ENCODE results near the gene HSD17B8. TPM values are rescaled to one million over a fixed set of nuclear protein-coding genes. Genes with fewer than 3 reads are reported as not detected.

Gene HSD17B8
- total and polyA plus RNA-seq, 2 experiments from 2014 or later, result 4.3 to 8.9 TPM

- DNase-seq (ENCODE audit: low spot score), result no peak
These were observed 47.0 kb downstream of the HSD17B8 start for GRCh38 chr6:33251395-33252012.

GRCh38 chr6:33252759-33253158 is 48.3 kb downstream of the HSD17B8 start:
- no peaks in the 10 kb centered on the region; the same call in 2 of the 3 replicates for H3K9me3 Mint-ChIP-seq

More at GRCh38 chr6:33251395-33252012, 47.0 kb downstream of the HSD17B8 start:
- H3K4me3 Mint-ChIP-seq, result no peak overlapping the region; the same call in 2 of the 3 replicates
- no peaks in the 10 kb centered on the region for H3K9me3 Mint-ChIP-seq
- ATAC-seq, result no peak
- H3K36me3 ChIP-seq (ENCODE audit: insufficient read depth), result no peaks in the 10 kb centered on the region
- peaks cover 10% of the 10 kb centered on the region; the same call in 1 of the 2 replicates for H3F3A ChIP-seq (replicated peaks; ENCODE audit: low read depth)
- no peaks in the 10 kb centered on the region for H3K79me2 ChIP-seq (replicated peaks; ENCODE audit: insufficient read depth)
- H4K20me1 ChIP-seq (replicated peaks; ENCODE audit: insufficient read depth), result no peaks in the 10 kb centered on the region
- peaks cover 24% of the 10 kb centered on the region for H3K36me3 Mint-ChIP-seq (ENCODE audit: low read depth)
- H3K27me3 Mint-ChIP-seq (ENCODE audit: insufficient read depth, low read depth, poor library complexity), result peaks cover 15% of the 10 kb centered on the region
- no peak overlapping the region for H3K27ac ChIP-seq (ENCODE audit: low read depth)
- H3K9me2 ChIP-seq (ENCODE audit: insufficient read depth), result no peaks in the 10 kb centered on the region
- TF ChIP-seq EZH2 (IDR thresholded peaks at IDR 0.05; ENCODE audit: low read depth, unreplicated experiment), result no peak
- TF ChIP-seq, protein P1, sequence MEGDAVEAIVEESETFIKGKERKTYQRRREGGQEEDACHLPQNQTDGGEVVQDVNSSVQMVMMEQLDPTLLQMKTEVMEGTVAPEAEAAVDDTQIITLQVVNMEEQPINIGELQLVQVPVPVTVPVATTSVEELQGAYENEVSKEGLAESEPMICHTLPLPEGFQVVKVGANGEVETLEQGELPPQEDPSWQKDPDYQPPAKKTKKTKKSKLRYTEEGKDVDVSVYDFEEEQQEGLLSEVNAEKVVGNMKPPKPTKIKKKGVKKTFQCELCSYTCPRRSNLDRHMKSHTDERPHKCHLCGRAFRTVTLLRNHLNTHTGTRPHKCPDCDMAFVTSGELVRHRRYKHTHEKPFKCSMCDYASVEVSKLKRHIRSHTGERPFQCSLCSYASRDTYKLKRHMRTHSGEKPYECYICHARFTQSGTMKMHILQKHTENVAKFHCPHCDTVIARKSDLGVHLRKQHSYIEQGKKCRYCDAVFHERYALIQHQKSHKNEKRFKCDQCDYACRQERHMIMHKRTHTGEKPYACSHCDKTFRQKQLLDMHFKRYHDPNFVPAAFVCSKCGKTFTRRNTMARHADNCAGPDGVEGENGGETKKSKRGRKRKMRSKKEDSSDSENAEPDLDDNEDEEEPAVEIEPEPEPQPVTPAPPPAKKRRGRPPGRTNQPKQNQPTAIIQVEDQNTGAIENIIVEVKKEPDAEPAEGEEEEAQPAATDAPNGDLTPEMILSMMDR (conservative IDR thresholded peaks at IDR 0.05; ENCODE audit: low read depth in 2 of 2), result peak in 1 of 2 experiments; percentile 19; a peak in 1 of 4 replicates
- no peak overlapping the region for H3K4me3 ChIP-seq
- peaks cover 19% of the 10 kb centered on the region for H3K4me1 Mint-ChIP-seq
- H2AFZ ChIP-seq, result no peak overlapping the region
- no peak overlapping the region for H3K4me2 ChIP-seq
- peaks cover 23% of the 10 kb centered on the region for H3K27me3 ChIP-seq (ENCODE audit: insufficient read depth)
- no peak overlapping the region for H3K27ac Mint-ChIP-seq
- H3K4me1 ChIP-seq (ENCODE audit: insufficient read depth), result peaks cover 12% of the 10 kb centered on the region

GRCh38 chr6:33254591-33254990 is 50.1 kb downstream of the HSD17B8 start:
- no peaks in the 10 kb centered on the region for H3K79me2 ChIP-seq (replicated peaks; ENCODE audit: insufficient read depth)
- no peak overlapping the region for H2AFZ ChIP-seq
- no peak overlapping the region for H3K4me2 ChIP-seq
- H3K27ac Mint-ChIP-seq, result no peak overlapping the region
- no peaks in the 10 kb centered on the region for H4K20me1 ChIP-seq (replicated peaks; ENCODE audit: insufficient read depth)
- no peak overlapping the region for H3K27ac ChIP-seq (ENCODE audit: low read depth)
- no peaks in the 10 kb centered on the region; the same call in 2 of the 3 replicates for H3K9me3 Mint-ChIP-seq
- H3K4me3 ChIP-seq, result no peak overlapping the region
- peaks cover 8% of the 10 kb centered on the region; the same call in 1 of the 2 replicates for H3F3A ChIP-seq (replicated peaks; ENCODE audit: low read depth)
- peaks cover 8% of the 10 kb centered on the region for H3K4me1 ChIP-seq (ENCODE audit: insufficient read depth)
- ATAC-seq, result no peak
- H3K4me3 Mint-ChIP-seq, result no peak overlapping the region
- H3K36me3 Mint-ChIP-seq (ENCODE audit: low read depth), result peaks cover 42% of the 10 kb centered on the region
- H3K27me3 Mint-ChIP-seq (ENCODE audit: insufficient read depth, low read depth, poor library complexity), result peaks cover 4% of the 10 kb centered on the region
- no peaks in the 10 kb centered on the region for H3K9me2 ChIP-seq (ENCODE audit: insufficient read depth)
- no peaks in the 10 kb centered on the region for H3K36me3 ChIP-seq (ENCODE audit: insufficient read depth)
- H3K27me3 ChIP-seq (ENCODE audit: insufficient read depth), result no peaks in the 10 kb centered on the region
- DNase-seq (ENCODE audit: low spot score), result no peak
- peaks cover 12% of the 10 kb centered on the region for H3K4me1 Mint-ChIP-seq
- TF ChIP-seq EZH2 (IDR thresholded peaks at IDR 0.05; ENCODE audit: low read depth, unreplicated experiment), result no peak
- no peak for TF ChIP-seq ZNF462 (CRISPR knock-in tag; IDR thresholded peaks at IDR 0.05)
- no peak for TF ChIP-seq EZH2phosphoT487 (IDR thresholded peaks at IDR 0.05; ENCODE audit: unreplicated experiment)
- TF ChIP-seq ZNF331 (CRISPR knock-in tag; IDR thresholded peaks at IDR 0.05; ENCODE audit: low read depth), result no peak

More at GRCh38 chr6:33252759-33253158, 48.3 kb downstream of the HSD17B8 start:
- no peaks in the 10 kb centered on the region for H3K79me2 ChIP-seq (replicated peaks; ENCODE audit: insufficient read depth)
- peaks cover 10% of the 10 kb centered on the region; the same call in 1 of the 2 replicates for H3F3A ChIP-seq (replicated peaks; ENCODE audit: low read depth)
- H3K36me3 ChIP-seq (ENCODE audit: insufficient read depth), result no peaks in the 10 kb centered on the region
- no peaks in the 10 kb centered on the region for H4K20me1 ChIP-seq (replicated peaks; ENCODE audit: insufficient read depth)
- no peak overlapping the region for H3K4me3 Mint-ChIP-seq
- H3K27me3 ChIP-seq (ENCODE audit: insufficient read depth), result peaks cover 10% of the 10 kb centered on the region
- no peak overlapping the region for H3K4me2 ChIP-seq
- DNase-seq (ENCODE audit: low spot score) (no peak), ATAC-seq (no peak)
- H3K9me2 ChIP-seq (ENCODE audit: insufficient read depth), result no peaks in the 10 kb centered on the region
- H3K27me3 Mint-ChIP-seq (ENCODE audit: insufficient read depth, low read depth, poor library complexity), result peaks cover 11% of the 10 kb centered on the region
- peaks cover 19% of the 10 kb centered on the region for H3K4me1 Mint-ChIP-seq
- no peak overlapping the region for H2AFZ ChIP-seq
- TF ChIP-seq EZH2phosphoT487 (IDR thresholded peaks at IDR 0.05; ENCODE audit: unreplicated experiment) (no peak), ZNF331 (CRISPR knock-in tag; IDR thresholded peaks at IDR 0.05; ENCODE audit: low read depth) (no peak), CREB1 (CRISPR knock-in tag; IDR thresholded peaks at IDR 0.05; ENCODE audit: low read depth) (no peak), POLR2AphosphoS5 (IDR thresholded peaks at IDR 0.05; ENCODE audit: low read depth) (no peak)
- no peak overlapping the region for H3K27ac ChIP-seq (ENCODE audit: low read depth)
- H3K36me3 Mint-ChIP-seq (ENCODE audit: low read depth), result peaks cover 31% of the 10 kb centered on the region
- peaks cover 12% of the 10 kb centered on the region for H3K4me1 ChIP-seq (ENCODE audit: insufficient read depth)
- H3K27ac Mint-ChIP-seq, result no peak overlapping the region
- H3K4me3 ChIP-seq, result no peak overlapping the region

All from GM23338 (cell line).